Natural killer cell (primary cell): ENCODE measurements around the gene CACFD1. TPM values are rescaled to one million over a fixed set of nuclear protein-coding genes. Genes with fewer than 3 reads are reported as not detected.

ENCODE experiments used
- ATAC-seq, 3 donors: fragments of 150-1000 bp in 2 of 3; fragments of 200-7000 bp in 1 of 3; cut with Tn5 transposase; 1 replicate in 1 of 3; 2 replicates in 2 of 3; pipeline ENCODE4 v1.10.0; 2021; ENCODE audit warnings: mild to moderate bottlenecking in 2 of 3, moderate library complexity in 2 of 3
- DNase-seq, 2 donors: peaks; one replicate each; pipeline versions ENCODE4 v3.0.0 to v3.0.0-alpha.2; 2013 to 2021; ENCODE audit warnings: mixed read lengths in 1 of 2
- H3K27ac ChIP-seq: one replicate; pipeline ENCODE4 v1.5.1; 2013; ENCODE audit warnings: mild to moderate bottlenecking, low read length
- H3K27me3 ChIP-seq: one replicate; pipeline ENCODE4 v1.6.1; 2013; ENCODE audit warnings: low read length; ENCODE audit not compliant: control insufficient read depth, insufficient read depth
- H3K36me3 ChIP-seq: one replicate; pipeline ENCODE4 v1.6.1; 2013; ENCODE audit warnings: low read length; ENCODE audit not compliant: control insufficient read depth, insufficient read depth
- H3K4me1 ChIP-seq: one replicate; pipeline ENCODE4 v1.6.1; 2013; ENCODE audit warnings: low read length; ENCODE audit not compliant: control insufficient read depth, insufficient read depth
- H3K4me3 ChIP-seq: one replicate; pipeline ENCODE4 v1.5.1; 2013; ENCODE audit warnings: low read length
- H3K9me3 ChIP-seq: one replicate; pipeline ENCODE4 v1.6.1; 2013; ENCODE audit warnings: low read length; ENCODE audit not compliant: control insufficient read depth, insufficient read depth
- H3K27ac Mint-ChIP-seq, 2 donors: one replicate each; pipeline ENCODE4 v1.8.0; 2022; ENCODE audit warnings: mild to moderate bottlenecking in 2 of 2, mixed read lengths in 2 of 2, moderate library complexity in 1 of 2
- H3K27me3 Mint-ChIP-seq, 2 donors: one replicate each; pipeline ENCODE4 v1.8.0; 2022; ENCODE audit warnings: low read depth in 2 of 2, mixed read lengths in 2 of 2
- H3K36me3 Mint-ChIP-seq: one replicate; pipeline ENCODE4 v1.8.0; 2022; ENCODE audit warnings: mixed read lengths
- H3K4me1 Mint-ChIP-seq, 2 donors: one replicate each; pipeline ENCODE4 v1.8.0; 2022; ENCODE audit warnings: mixed read lengths in 2 of 2
- H3K4me3 Mint-ChIP-seq: one replicate; pipeline ENCODE4 v1.8.0; 2022; ENCODE audit warnings: mild to moderate bottlenecking, moderate library complexity, mixed read lengths
- H3K9me3 Mint-ChIP-seq, 2 donors: one replicate each; pipeline ENCODE4 v1.8.0; 2022; ENCODE audit warnings: mixed read lengths in 2 of 2
- CTCF ChIP-seq: fragments of 200-600 bp; IDR thresholded peaks from one replicate; pipeline ENCODE4 v1.8.0; 2022; ENCODE audit warnings: antibody characterized with exemption
- WGBS: methylation state at CpG from one replicate; pipeline ENCODE4 v1.1.7; 2013; ENCODE audit warnings: missing lambda C conversion rate; ENCODE audit not compliant: insufficient coverage; 5-methylcytosine and 5-hydroxymethylcytosine counted together
- intact Hi-C: fragments of 100-400 bp; cut with micrococcal nuclease; formaldehyde crosslinking; loops from one replicate; pipeline ENCODE4 v1.14.2; 2022
- total RNA-seq, 4 donors: library from RNA; stranded (reverse); fragments of 120-200 nt in 1 of 4; gene quantifications; one replicate each; pipeline versions ENCODE4 v1.2.3 to v1.2.4, GENCODE V29; 2013 to 2022

Gene CACFD1
- total RNA-seq, 3 donors from 2014 or later (not counting 1 experiment from before 2014, with no cell fraction given) = 4.5 to 8.3 (median 5.4) TPM

GRCh38 chr9:133460405-133461175 lies 812 bp downstream of the CACFD1 start:
- H3K4me1 Mint-ChIP-seq = peaks cover 0 to 14% of the 10 kb centered on the region in 2 donors

GRCh38 chr9:133461975-133462374 lies 2.2 kb downstream of the CACFD1 start:
- no peaks in the 10 kb centered on the region for H3K36me3 ChIP-seq
- WGBS = 73% methylated on average over 4 of the region's 4 CpGs
- H3K36me3 Mint-ChIP-seq = no peaks in the 10 kb centered on the region
- no peak overlapping the region for H3K27ac ChIP-seq
- no peak for ATAC-seq
- H3K27ac Mint-ChIP-seq = no peak overlapping the region
- TF ChIP-seq CTCF = no peak
- no peaks in the 10 kb centered on the region for H3K9me3 Mint-ChIP-seq
- intact Hi-C loops = no loop called here
- no peak overlapping the region for H3K4me3 ChIP-seq
- no peak overlapping the region for H3K4me3 Mint-ChIP-seq
- H3K4me1 ChIP-seq = peaks cover 23% of the 10 kb centered on the region
- no peaks in the 10 kb centered on the region for H3K9me3 ChIP-seq
- H3K27me3 Mint-ChIP-seq = no peaks in the 10 kb centered on the region
- H3K27me3 ChIP-seq = no peaks in the 10 kb centered on the region
- no peak for DNase-seq
- peaks cover 0 to 14% of the 10 kb centered on the region in 2 donors for H3K4me1 Mint-ChIP-seq

More at GRCh38 chr9:133460405-133461175, 812 bp downstream of the CACFD1 start:
- no peaks in the 10 kb centered on the region for H3K9me3 ChIP-seq
- no peaks in the 10 kb centered on the region for H3K36me3 Mint-ChIP-seq
- H3K27ac Mint-ChIP-seq = peak overlapping the region; percentile 92 to 97
- WGBS = 26% methylated on average over 30 of the region's 30 CpGs
- peak in 1 of 2 donors; percentile 80 for DNase-seq
- no peaks in the 10 kb centered on the region for H3K36me3 ChIP-seq
- peak overlapping the region; percentile 78 for H3K4me3 Mint-ChIP-seq
- H3K27me3 ChIP-seq = no peaks in the 10 kb centered on the region
- intact Hi-C loops = no loop called here
- H3K9me3 Mint-ChIP-seq = no peaks in the 10 kb centered on the region
- TF ChIP-seq CTCF = no peak
- peak overlapping the region; percentile 81 for H3K4me3 ChIP-seq
- peak; percentile 1 to 19 (median 11) for ATAC-seq
- H3K27me3 Mint-ChIP-seq = no peaks in the 10 kb centered on the region
- H3K4me1 ChIP-seq = peaks cover 23% of the 10 kb centered on the region
- H3K27ac ChIP-seq = peak overlapping the region; percentile 90

GRCh38 chr9:133463234-133463863 lies 3.6 kb downstream of the CACFD1 start:
- H3K36me3 ChIP-seq = no peaks in the 10 kb centered on the region
- 92% methylated on average over 22 of the region's 22 CpGs for WGBS
- no peak overlapping the region for H3K4me3 ChIP-seq
- H3K27me3 ChIP-seq = no peaks in the 10 kb centered on the region
- H3K27ac Mint-ChIP-seq = no peak overlapping the region
- H3K4me1 Mint-ChIP-seq = peaks cover 0 to 14% of the 10 kb centered on the region in 2 donors
- H3K9me3 ChIP-seq = no peaks in the 10 kb centered on the region
- intact Hi-C loops = no loop called here
- H3K4me1 ChIP-seq = peaks cover 23% of the 10 kb centered on the region
- DNase-seq (peak in 1 of 2 donors; percentile 42), ATAC-seq (no peak)
- no peaks in the 10 kb centered on the region for H3K36me3 Mint-ChIP-seq
- H3K27me3 Mint-ChIP-seq = no peaks in the 10 kb centered on the region
- TF ChIP-seq CTCF = no peak
- no peak overlapping the region for H3K27ac ChIP-seq
- H3K4me3 Mint-ChIP-seq = no peak overlapping the region
- H3K9me3 Mint-ChIP-seq = no peaks in the 10 kb centered on the region
